ENCODE measurements around the gene SMYD4.
"Not testable (repeated sequence)": the region's sequence is repeated elsewhere in the genome, so short reads cannot be mapped to it uniquely, and the experiment has no call there.

The SMYD4 gene

GRCh38 chr17:1753767-1754429 lies 75.8 kb downstream of the SMYD4 start:
- no peak for DNase-seq

- DNase-seq: no peak
Observed at GRCh38 chr17:1752425-1753262, 77.1 kb downstream of the SMYD4 start.

- DNase-seq: no peak
Observed at GRCh38 chr17:1750628-1751027, 79.1 kb downstream of the SMYD4 start.

GRCh38 chr17:1746975-1747543 lies 82.6 kb downstream of the SMYD4 start:
- DNase-seq: no peak

- DNase-seq: no peak
Observed at GRCh38 chr17:1745513-1746020, 84.1 kb downstream of the SMYD4 start.

GRCh38 chr17:1744551-1745512 lies 84.9 kb downstream of the SMYD4 start:
- DNase-seq: no peak

- no peak for DNase-seq
Observed at GRCh38 chr17:1743088-1743439, 86.6 kb downstream of the SMYD4 start.

- no peak for DNase-seq
Observed at GRCh38 chr17:1742371-1743087, 87.2 kb downstream of the SMYD4 start, which contains the start of gene SERPINF2. Gene SERPINF2, plus strand, starts transcription at chr17:1742871. Its CDS starts 2,125 bp downstream, at chr17:1744996.

- DNase-seq: not testable (repeated sequence)
Observed at GRCh38 chr17:1741899-1742298, 87.8 kb downstream of the SMYD4 start.

GRCh38 chr17:1737531-1738291 lies 92.0 kb downstream of the SMYD4 start:
- DNase-seq: no peak

GRCh38 chr17:1736348-1737281 lies 93.1 kb downstream of the SMYD4 start:
- DNase-seq: peak; percentile 28

GRCh38 chr17:1735834-1736347 lies 93.8 kb downstream of the SMYD4 start:
- no peak for DNase-seq

- DNase-seq: no peak
Observed at GRCh38 chr17:1735418-1735817, 94.3 kb downstream of the SMYD4 start.

GRCh38 chr17:1733759-1734158 lies 95.9 kb downstream of the SMYD4 start:
- no peak for DNase-seq

GRCh38 chr17:1732833-1733321 lies 96.8 kb downstream of the SMYD4 start:
- DNase-seq: no peak

- DNase-seq: no peak
Observed at GRCh38 chr17:1732241-1732832, 97.4 kb downstream of the SMYD4 start.

- DNase-seq: no peak
Observed at GRCh38 chr17:1731194-1731506, 98.6 kb downstream of the SMYD4 start.

GRCh38 chr17:1730326-1731193 lies 99.1 kb downstream of the SMYD4 start:
- no peak for DNase-seq

Data from NCI-H1694 treated with DMSO at 0.1 percent for 48 hours (cell line).